Colonic mucosa (tissue), 4 donors: ENCODE measurements around the gene FMOD. TPM values are rescaled to one million over a fixed set of nuclear protein-coding genes. Genes with fewer than 3 reads are reported as not detected.

Source experiments
- DNase-seq: peaks from one replicate; pipeline ENCODE4 v3.0.0-alpha.2; 2020
- H3K27ac ChIP-seq: fragments of 200-600 bp; one replicate; pipeline ENCODE4 v1.8.0; 2021
- H3K27me3 ChIP-seq: fragments of 200-600 bp; one replicate; pipeline ENCODE4 v1.8.0; 2021
- H3K36me3 ChIP-seq: fragments of 200-600 bp; one replicate; pipeline ENCODE4 v1.8.0; 2021
- H3K4me1 ChIP-seq: fragments of 200-600 bp; one replicate; pipeline ENCODE4 v1.8.0; 2021; ENCODE audit warnings: mild to moderate bottlenecking
- H3K4me3 ChIP-seq: fragments of 200-600 bp; one replicate; pipeline ENCODE4 v1.8.0; 2021
- H3K9ac ChIP-seq, 2 donors: one replicate each; pipeline ENCODE4 v1.7.0; 2013; ENCODE audit warnings: control low read depth in 2 of 2, low read depth in 2 of 2, low read length in 2 of 2
- H3K9me3 ChIP-seq: fragments of 200-600 bp; one replicate; pipeline ENCODE4 v1.8.0; 2021
- intact Hi-C: fragments of 100-400 bp; cut with DNase I; formaldehyde crosslinking; loops from one replicate; pipeline ENCODE4 v1.14.1; 2022
- total RNA-seq, 2 donors: library from RNA; stranded (reverse); fragmentation: NEBNext Ultra II Directional in 1 of 2; extraction: Animal tissue kit (Norgen Biotek cat#: 25700) in 1 of 2; gene quantifications; one replicate each; pipeline ENCODE4 v1.2.1, GENCODE V29; 2021
- TF ChIP-seq, protein P1 (sequence below): fragments of 200-600 bp; IDR thresholded peaks from one replicate; pipeline ENCODE4 v1.8.0; 2022; ENCODE audit warnings: antibody characterized with exemption, mild to moderate bottlenecking
- donor health status: healthy.
- donor health status: DM: no; HTN: no; CAD: no.
- donor health status: DM: no; HTN: no; CAD: no.

FMOD gene
- total RNA-seq, 2 donors from 2014 or later: 38.6 to 49.3 TPM

DNA sequence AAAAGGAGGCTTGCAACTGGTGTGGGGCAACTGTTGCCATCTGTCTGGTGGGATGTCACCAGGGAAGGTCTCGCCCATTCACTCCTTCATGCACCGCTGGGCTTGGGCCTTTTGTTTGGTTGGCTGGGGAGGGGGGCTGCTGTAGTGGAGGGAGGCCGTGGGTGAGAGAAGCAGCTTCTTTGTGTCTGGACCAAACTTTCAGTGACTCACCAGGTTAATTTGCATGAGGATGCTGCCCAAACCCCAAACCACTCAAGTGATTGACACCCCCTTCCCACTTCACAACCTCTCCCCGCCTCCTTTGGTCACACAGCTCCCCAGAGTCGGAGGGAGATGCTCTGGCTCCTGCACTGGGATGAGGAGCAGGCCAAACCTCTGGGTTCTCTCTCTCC is 25.9 kb downstream of the FMOD start:
- no peak overlapping the region for H3K4me3 ChIP-seq
- peak overlapping the region; percentile 20 to 76 for H3K9ac ChIP-seq
- no peaks in the 10 kb centered on the region for H3K27me3 ChIP-seq
- no peaks in the 10 kb centered on the region for H3K36me3 ChIP-seq
- TF ChIP-seq, protein P1, sequence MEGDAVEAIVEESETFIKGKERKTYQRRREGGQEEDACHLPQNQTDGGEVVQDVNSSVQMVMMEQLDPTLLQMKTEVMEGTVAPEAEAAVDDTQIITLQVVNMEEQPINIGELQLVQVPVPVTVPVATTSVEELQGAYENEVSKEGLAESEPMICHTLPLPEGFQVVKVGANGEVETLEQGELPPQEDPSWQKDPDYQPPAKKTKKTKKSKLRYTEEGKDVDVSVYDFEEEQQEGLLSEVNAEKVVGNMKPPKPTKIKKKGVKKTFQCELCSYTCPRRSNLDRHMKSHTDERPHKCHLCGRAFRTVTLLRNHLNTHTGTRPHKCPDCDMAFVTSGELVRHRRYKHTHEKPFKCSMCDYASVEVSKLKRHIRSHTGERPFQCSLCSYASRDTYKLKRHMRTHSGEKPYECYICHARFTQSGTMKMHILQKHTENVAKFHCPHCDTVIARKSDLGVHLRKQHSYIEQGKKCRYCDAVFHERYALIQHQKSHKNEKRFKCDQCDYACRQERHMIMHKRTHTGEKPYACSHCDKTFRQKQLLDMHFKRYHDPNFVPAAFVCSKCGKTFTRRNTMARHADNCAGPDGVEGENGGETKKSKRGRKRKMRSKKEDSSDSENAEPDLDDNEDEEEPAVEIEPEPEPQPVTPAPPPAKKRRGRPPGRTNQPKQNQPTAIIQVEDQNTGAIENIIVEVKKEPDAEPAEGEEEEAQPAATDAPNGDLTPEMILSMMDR: no peak
- peaks cover 54% of the 10 kb centered on the region for H3K4me1 ChIP-seq
- no peaks in the 10 kb centered on the region for H3K9me3 ChIP-seq
- DNase-seq: no peak
- peak overlapping the region; percentile 99 for H3K27ac ChIP-seq
- intact Hi-C loops: no loop called here

DNA sequence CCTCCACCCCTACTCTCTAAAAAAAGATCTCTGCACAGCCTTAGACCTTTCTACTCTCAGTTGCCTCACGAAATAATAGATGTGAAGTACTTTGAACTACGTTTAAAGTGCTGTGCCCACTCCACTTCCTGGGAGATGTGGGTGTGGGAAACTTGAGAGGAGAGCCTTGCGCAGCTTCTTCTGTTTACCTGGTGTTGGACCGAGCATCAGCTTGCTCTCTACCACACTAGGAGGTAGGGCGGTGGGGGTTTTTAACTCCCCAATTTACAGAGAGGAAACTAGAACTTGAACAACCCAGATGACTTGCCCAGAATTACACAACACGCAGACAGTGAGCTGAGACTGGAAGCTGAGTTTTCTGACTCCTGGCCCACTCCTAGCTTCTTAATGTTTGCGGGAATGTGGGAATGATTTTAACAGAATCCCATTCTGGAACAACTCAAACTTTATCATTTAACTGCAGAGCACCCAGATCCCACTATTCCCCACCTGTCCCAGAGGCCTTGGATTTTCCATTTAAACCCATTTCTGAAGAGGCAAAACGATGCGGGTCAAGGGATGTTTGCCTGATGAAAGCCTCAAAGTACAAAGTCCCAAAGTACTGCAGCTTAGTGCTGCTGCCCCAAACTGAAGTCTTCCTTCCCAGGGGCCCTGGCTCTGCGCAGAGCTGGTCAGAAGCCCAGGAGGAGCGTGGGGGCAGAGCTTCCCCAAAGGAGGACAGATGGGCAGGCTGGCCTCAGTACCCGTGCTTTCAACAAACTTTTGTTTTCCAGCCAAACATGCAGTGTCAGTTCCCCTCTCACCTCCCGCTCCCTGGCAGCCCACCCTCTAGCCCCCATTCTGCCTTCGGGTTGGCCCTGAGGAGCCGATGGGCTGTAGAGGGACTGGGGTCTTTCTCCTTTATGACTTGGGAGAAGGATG is 26.6 kb downstream of the FMOD start:
- H3K4me1 ChIP-seq: peaks cover 54% of the 10 kb centered on the region
- no peaks in the 10 kb centered on the region for H3K27me3 ChIP-seq
- H3K9me3 ChIP-seq: no peaks in the 10 kb centered on the region
- intact Hi-C loops: no loop called here
- peak; percentile 53 for DNase-seq
- H3K27ac ChIP-seq: peak overlapping the region; percentile 99
- H3K9ac ChIP-seq: peak overlapping the region in 1 of 2 donors; percentile 76
- TF ChIP-seq, protein P1: no peak
- no peaks in the 10 kb centered on the region for H3K36me3 ChIP-seq
- no peak overlapping the region for H3K4me3 ChIP-seq

DNA sequence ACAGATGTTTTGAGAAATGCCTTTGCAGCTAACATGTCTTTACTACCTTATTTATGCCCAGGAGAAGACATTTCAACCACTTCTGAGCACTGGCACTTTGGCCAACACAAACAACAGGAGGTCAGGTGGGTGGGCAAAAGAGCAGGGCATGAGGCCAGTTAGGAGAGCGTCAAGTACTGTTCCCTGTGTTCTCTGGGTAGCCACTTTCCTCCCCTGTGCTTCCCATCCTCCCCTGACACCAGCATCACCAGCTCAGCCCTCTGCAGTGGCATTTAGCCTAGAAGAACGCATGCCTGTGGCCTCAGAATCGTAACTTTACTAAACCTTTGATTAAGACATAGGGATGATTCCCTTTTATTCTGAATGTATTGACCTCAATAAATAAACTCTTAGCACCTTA is 27.3 kb downstream of the FMOD start:
- peaks cover 54% of the 10 kb centered on the region for H3K4me1 ChIP-seq
- no peak overlapping the region for H3K4me3 ChIP-seq
- no peaks in the 10 kb centered on the region for H3K27me3 ChIP-seq
- no peaks in the 10 kb centered on the region for H3K36me3 ChIP-seq
- intact Hi-C loops: no loop called here
- no peak for DNase-seq
- H3K27ac ChIP-seq: peak overlapping the region; percentile 99
- H3K9me3 ChIP-seq: no peaks in the 10 kb centered on the region
- H3K9ac ChIP-seq: peak overlapping the region in 1 of 2 donors; percentile 76
- TF ChIP-seq, protein P1: no peak

DNA sequence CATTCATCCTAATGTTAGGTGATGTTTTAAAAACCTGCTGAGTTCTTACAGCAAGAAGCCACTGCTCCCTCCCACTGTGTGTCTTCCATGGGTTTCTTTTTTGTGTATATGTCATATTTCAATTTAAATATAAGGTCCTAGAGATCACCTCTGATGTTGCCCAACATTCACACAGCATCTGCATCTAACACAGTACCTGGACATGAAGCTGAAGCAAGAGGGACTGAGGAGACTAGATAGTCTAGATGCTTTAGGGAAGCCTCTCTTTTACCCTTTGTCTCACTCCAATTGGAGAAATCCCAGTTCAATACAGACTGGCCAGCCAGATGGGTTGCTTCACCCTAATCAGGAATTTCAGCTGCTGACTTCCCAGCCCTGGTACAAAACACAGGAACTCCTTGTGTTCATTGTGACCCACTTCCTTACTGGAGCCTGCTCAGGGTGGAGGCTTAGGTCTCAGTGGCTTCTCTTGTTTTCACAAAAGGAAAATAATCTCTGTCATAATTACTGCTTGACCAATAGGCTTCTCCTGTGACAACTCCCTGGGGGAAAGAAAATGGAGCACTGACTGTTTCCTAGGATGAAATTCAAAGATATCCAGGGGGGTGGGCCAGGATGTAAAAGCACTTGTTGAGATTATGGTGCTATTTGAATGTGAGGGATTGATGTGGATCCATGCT is 28.3 kb downstream of the FMOD start:
- Histone ChIP-seq H3K9ac (peak overlapping the region in 1 of 2 donors; percentile 76), H3K27ac (peak overlapping the region; percentile 24), H3K4me1 (peaks cover 54% of the 10 kb centered on the region), H3K4me3 (no peak overlapping the region), H3K27me3 (no peaks in the 10 kb centered on the region), H3K9me3 (no peaks in the 10 kb centered on the region), H3K36me3 (no peaks in the 10 kb centered on the region)
- DNase-seq: no peak
- TF ChIP-seq, protein P1: no peak
- intact Hi-C loops: no loop called here

DNA sequence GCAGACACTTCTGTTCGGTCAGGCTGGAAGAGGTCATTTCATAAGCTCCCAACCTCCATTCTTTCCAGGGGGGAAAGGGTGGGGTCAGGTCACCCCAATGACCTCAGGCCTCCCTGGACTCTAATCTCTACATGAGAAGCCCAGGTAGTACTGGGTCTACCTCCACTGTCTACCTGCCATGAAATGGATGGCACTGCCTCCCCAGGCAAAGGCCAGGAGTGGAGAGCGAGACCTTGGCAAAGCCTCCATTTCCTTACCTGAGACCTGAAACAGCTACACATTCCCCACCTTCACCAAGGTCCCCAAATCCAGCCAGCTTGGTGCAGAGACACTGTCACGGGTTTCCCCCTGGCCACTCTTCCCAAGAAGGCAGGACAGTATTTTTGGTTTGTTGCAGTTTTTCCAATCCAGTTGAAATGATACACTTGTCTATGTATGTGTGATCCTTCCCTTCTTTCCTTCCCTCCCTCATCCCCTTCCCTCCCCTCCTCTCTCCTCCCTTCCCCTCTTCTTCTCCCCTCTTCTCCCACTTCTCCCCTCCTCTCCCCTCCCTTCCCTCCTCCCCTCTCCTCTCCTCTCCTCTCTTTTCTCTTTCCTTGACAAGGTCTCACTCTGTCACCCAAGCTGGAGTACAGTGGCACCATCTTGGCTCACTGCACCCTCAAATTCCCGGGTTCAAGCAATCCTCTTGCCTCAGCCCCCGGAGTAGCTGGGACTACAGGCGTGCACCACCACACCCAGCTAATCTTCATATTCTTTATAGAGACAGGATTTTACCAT is 29.5 kb downstream of the FMOD start:
- TF ChIP-seq, protein P1: no peak
- Histone ChIP-seq H3K27me3 (no peaks in the 10 kb centered on the region), H3K36me3 (no peaks in the 10 kb centered on the region), H3K4me1 (peaks cover 57% of the 10 kb centered on the region), H3K4me3 (no peak overlapping the region), H3K9me3 (no peaks in the 10 kb centered on the region), H3K9ac (peak overlapping the region; percentile 33 to 76), H3K27ac (peak overlapping the region; percentile 77)
- intact Hi-C loops: no loop called here
- no peak for DNase-seq
